ENCODE measurements around the gene ANKRD27.
"Not testable (repeated sequence)": the region's sequence is repeated elsewhere in the genome, so short reads cannot be mapped to it uniquely, and the experiment has no call there.

ANKRD27 gene

DNA sequence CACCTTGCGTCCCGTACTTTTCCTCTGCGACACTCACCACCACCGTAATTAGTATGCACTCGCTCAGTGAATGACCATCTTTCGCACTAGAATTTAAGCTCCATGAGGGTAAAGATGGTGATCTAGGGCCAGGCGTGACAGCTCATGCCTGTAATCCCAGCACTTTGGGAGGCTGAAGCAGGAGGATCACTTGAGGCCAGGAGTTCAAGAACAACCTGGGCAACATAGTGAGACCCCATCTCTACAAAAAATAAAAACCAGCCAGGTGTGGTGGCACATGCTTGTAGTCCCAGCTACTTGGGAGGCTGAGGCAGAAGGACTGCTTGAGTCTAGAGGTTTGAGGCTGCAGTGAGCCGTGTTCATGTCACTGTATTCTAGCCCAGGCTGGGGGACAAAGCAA lies 18.6 kb downstream of the ANKRD27 start:
- H3K27ac ChIP-seq (ENCODE audit: insufficient read depth, low read depth, low read length, poor library complexity, severe bottlenecking); H3K36me3 ChIP-seq (ENCODE audit: control insufficient read depth, insufficient read depth, low read length); H3K4me1 ChIP-seq (ENCODE audit: control insufficient read depth, insufficient read depth, low read length); H3K4me3 ChIP-seq (ENCODE audit: insufficient read depth, low read depth, low read length); H3K27me3 ChIP-seq (ENCODE audit: control insufficient read depth, insufficient read depth, low read length, poor library complexity, severe bottlenecking); H3K9me3 ChIP-seq (ENCODE audit: control insufficient read depth, low read length): not testable (repeated sequence)
- 93 to 95% methylated on average over 8 of the region's 8 CpGs for WGBS, 2 experiments

DNA sequence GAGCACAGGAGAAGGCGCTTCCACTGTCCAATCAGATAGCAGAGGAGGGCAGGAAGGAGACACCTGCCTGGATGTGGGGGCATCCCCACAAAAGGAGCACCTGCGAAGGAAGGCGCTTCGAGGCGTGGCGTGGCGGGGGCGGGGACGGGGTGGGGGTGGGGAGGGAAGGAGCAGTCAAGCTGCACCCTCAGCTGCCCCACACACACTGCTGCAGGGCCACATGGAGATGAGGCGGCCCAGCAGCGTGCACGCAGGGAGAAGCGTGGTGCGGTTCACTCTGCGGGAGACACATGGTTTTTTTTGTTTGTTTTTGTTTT lies 21.4 kb downstream of the ANKRD27 start:
- Histone ChIP-seq H3K9me3 (ENCODE audit: control insufficient read depth, low read length) (no peaks in the 10 kb centered on the region), H3K36me3 (ENCODE audit: control insufficient read depth, insufficient read depth, low read length) (no peaks in the 10 kb centered on the region), H3K4me3 (ENCODE audit: insufficient read depth, low read depth, low read length) (no peak overlapping the region), H3K27me3 (ENCODE audit: control insufficient read depth, insufficient read depth, low read length, poor library complexity, severe bottlenecking) (no peaks in the 10 kb centered on the region), H3K27ac (ENCODE audit: insufficient read depth, low read depth, low read length, poor library complexity, severe bottlenecking) (no peak overlapping the region), H3K4me1 (ENCODE audit: control insufficient read depth, insufficient read depth, low read length) (no peaks in the 10 kb centered on the region)
- WGBS, 2 experiments = 92 to 94% methylated on average over 14 to 15 of the region's 15 CpGs

DNA sequence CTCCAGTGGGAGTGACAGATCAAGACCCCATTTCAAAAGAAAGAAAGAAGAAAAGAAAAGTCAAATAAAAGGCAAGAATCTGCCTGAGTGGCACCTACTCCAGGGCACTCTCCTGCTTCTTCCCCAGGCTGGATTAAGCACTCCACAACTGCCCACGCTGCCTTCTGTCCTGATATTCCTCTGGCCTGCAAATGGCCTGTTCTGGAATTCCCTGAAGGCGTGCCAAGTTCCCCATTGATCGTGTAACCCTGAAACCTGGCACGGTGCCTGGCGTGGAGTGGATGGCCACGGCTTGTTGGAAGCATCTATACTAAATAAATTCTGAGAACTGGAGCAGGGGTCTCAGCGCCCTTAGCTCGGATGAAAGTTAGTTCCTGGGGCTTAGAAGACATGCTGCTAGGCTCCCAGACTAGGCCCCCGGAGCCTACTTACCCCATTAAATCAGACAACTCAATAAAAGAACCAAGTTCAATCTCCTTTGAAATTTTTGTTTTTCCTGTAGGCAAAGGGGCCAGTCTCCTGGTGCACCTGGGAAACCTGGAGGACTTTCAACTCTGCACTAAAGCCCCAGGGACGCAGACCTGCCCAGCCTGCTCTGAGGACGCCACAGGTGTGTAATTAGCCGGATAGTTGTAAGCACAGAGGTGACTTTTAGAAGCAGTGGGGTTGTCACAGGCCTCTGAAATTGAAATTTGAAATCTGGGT lies 21.9 kb downstream of the ANKRD27 start:
- no peak overlapping the region for H3K4me3 ChIP-seq (ENCODE audit: insufficient read depth, low read depth, low read length)
- no peaks in the 10 kb centered on the region for H3K27me3 ChIP-seq (ENCODE audit: control insufficient read depth, insufficient read depth, low read length, poor library complexity, severe bottlenecking)
- H3K27ac ChIP-seq (ENCODE audit: insufficient read depth, low read depth, low read length, poor library complexity, severe bottlenecking) = no peak overlapping the region
- H3K4me1 ChIP-seq (ENCODE audit: control insufficient read depth, insufficient read depth, low read length) = no peaks in the 10 kb centered on the region
- 95% methylated on average over 12 of the region's 12 CpGs for WGBS, 2 experiments
- no peaks in the 10 kb centered on the region for H3K9me3 ChIP-seq (ENCODE audit: control insufficient read depth, low read length)
- H3K36me3 ChIP-seq (ENCODE audit: control insufficient read depth, insufficient read depth, low read length) = no peaks in the 10 kb centered on the region

DNA sequence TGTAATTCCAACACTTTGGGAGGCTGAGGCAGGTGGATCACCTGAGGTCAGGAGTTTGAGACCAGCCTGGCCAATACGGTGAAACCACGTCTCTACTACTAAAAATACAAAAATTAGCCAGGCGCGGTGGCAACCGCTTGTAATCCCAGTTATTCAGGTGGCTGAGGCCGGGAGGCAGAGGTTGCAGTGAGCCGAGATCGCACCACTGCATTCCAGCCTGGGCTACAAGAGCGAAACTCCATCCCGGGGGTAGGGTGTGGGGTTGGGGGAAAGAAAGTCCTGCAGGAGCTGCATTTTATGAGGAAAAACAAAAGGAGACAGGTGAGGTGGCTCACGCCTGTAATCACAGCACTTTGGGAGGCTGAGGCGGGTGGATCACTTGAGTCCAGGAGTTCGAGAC lies 22.6 kb downstream of the ANKRD27 start:
- WGBS, 2 experiments = 90 to 93% methylated on average over 13 of the region's 13 CpGs
- H3K36me3 ChIP-seq (ENCODE audit: control insufficient read depth, insufficient read depth, low read length); H3K4me3 ChIP-seq (ENCODE audit: insufficient read depth, low read depth, low read length); H3K27ac ChIP-seq (ENCODE audit: insufficient read depth, low read depth, low read length, poor library complexity, severe bottlenecking); H3K27me3 ChIP-seq (ENCODE audit: control insufficient read depth, insufficient read depth, low read length, poor library complexity, severe bottlenecking); H3K9me3 ChIP-seq (ENCODE audit: control insufficient read depth, low read length); H3K4me1 ChIP-seq (ENCODE audit: control insufficient read depth, insufficient read depth, low read length): not testable (repeated sequence)

DNA sequence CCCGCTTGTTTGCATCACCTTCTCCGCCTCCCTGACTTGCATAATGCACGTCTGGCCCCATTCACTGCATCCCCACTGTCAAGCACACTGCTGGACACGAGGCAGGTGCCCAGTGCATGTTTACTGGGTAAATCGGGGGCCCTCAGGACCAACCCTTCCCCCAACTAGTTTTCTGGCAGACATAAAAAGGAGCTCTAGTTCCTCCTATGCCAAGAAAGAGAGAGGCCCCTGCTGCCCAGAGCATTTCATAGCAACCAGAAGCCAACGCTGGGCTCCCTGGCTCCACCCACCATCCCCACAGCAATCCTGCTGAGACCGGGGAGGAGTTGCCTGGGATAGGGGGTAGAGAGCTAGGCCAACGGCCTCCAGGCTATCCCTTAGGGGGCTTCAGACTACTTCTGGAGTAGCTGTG lies 23.2 kb downstream of the ANKRD27 start:
- no peak overlapping the region for H3K4me3 ChIP-seq (ENCODE audit: insufficient read depth, low read depth, low read length)
- no peak overlapping the region for H3K27ac ChIP-seq (ENCODE audit: insufficient read depth, low read depth, low read length, poor library complexity, severe bottlenecking)
- H3K4me1 ChIP-seq (ENCODE audit: control insufficient read depth, insufficient read depth, low read length) = no peaks in the 10 kb centered on the region
- H3K36me3 ChIP-seq (ENCODE audit: control insufficient read depth, insufficient read depth, low read length) = no peaks in the 10 kb centered on the region
- WGBS, 2 experiments = 41 to 43% methylated on average over 8 of the region's 8 CpGs
- H3K9me3 ChIP-seq (ENCODE audit: control insufficient read depth, low read length) = no peaks in the 10 kb centered on the region
- no peaks in the 10 kb centered on the region for H3K27me3 ChIP-seq (ENCODE audit: control insufficient read depth, insufficient read depth, low read length, poor library complexity, severe bottlenecking)

DNA sequence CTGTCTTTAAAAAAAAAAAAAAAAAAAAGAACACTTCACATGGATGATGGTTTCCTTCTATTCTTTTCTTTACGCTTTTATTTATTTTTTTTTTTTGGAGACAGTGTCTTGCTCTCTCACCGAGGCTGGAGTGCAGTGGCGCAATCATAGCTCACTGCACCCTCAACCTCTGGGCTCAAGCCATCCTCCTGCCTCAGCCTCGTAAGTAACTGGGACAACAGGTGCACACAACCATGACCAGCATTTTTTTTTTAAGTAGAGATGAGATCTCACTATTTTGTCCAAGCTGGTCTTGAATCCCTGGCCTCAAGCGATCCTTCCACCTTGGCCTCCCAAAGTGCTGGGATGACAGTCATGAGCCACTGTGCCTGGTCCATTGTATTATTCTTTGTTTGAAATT lies 24.3 kb downstream of the ANKRD27 start:
- WGBS, 2 experiments = 92 to 94% methylated on average over 4 to 5 of the region's 5 CpGs

DNA sequence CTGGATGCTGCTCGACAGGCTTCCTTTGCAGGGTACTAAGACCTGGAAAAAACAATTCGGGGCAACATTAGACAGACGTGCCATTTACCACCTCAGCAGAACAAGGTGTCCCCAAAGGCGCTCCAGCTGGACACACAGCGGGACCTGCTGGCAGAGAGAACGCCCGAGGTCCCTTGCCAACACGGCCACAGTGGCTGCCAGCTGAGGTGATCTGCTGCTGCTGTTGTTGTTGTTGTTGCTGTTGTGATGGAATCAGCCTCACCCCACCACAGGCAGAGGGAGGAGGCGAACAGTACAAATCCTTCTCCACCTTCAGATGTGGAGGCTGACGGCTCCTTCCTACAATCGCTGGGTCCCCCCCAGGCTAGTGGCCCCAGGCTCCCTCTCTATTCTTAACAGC lies 25.2 kb downstream of the ANKRD27 start:
- no peaks in the 10 kb centered on the region for H3K9me3 ChIP-seq (ENCODE audit: control insufficient read depth, low read length)
- H3K4me3 ChIP-seq (ENCODE audit: insufficient read depth, low read depth, low read length) = no peak overlapping the region
- WGBS, 2 experiments = 94 to 95% methylated on average over 11 of the region's 11 CpGs
- H3K4me1 ChIP-seq (ENCODE audit: control insufficient read depth, insufficient read depth, low read length) = no peaks in the 10 kb centered on the region
- no peak overlapping the region for H3K27ac ChIP-seq (ENCODE audit: insufficient read depth, low read depth, low read length, poor library complexity, severe bottlenecking)
- no peaks in the 10 kb centered on the region for H3K27me3 ChIP-seq (ENCODE audit: control insufficient read depth, insufficient read depth, low read length, poor library complexity, severe bottlenecking)
- H3K36me3 ChIP-seq (ENCODE audit: control insufficient read depth, insufficient read depth, low read length) = no peaks in the 10 kb centered on the region

More for the DNA sequence above, 24.3 kb downstream of the ANKRD27 start:
- Histone ChIP-seq H3K4me1 (ENCODE audit: control insufficient read depth, insufficient read depth, low read length) (no peaks in the 10 kb centered on the region), H3K36me3 (ENCODE audit: control insufficient read depth, insufficient read depth, low read length) (no peaks in the 10 kb centered on the region), H3K9me3 (ENCODE audit: control insufficient read depth, low read length) (no peaks in the 10 kb centered on the region), H3K27me3 (ENCODE audit: control insufficient read depth, insufficient read depth, low read length, poor library complexity, severe bottlenecking) (no peaks in the 10 kb centered on the region), H3K4me3 (ENCODE audit: insufficient read depth, low read depth, low read length) (no peak overlapping the region), H3K27ac (ENCODE audit: insufficient read depth, low read depth, low read length, poor library complexity, severe bottlenecking) (no peak overlapping the region)

DNA sequence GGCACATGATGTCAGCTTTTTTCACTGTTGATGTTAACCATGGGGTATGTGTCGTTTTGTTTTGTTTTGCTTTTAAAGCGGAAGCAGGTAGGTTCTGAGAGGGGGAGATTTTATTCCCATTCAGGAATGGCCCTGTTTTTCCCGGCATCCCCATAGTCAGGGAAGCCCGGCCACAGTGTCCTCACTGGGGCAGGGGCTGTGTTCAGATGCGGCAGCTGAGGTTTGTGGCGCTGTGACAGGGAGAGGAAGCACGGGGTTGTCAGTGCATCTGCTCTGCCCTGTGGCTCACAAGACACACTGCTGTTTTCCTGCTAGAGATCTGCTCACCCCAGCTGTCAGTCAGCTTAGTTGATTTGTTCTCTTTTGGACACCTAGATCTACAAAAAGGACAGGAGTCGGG lies 27.6 kb downstream of the ANKRD27 start:
- H3K36me3 ChIP-seq (ENCODE audit: control insufficient read depth, insufficient read depth, low read length) = no peaks in the 10 kb centered on the region
- H3K9me3 ChIP-seq (ENCODE audit: control insufficient read depth, low read length) = no peaks in the 10 kb centered on the region
- H3K27ac ChIP-seq (ENCODE audit: insufficient read depth, low read depth, low read length, poor library complexity, severe bottlenecking) = no peak overlapping the region
- no peak overlapping the region for H3K4me3 ChIP-seq (ENCODE audit: insufficient read depth, low read depth, low read length)
- 96 to 97% methylated on average over 8 of the region's 8 CpGs for WGBS, 2 experiments
- no peaks in the 10 kb centered on the region for H3K27me3 ChIP-seq (ENCODE audit: control insufficient read depth, insufficient read depth, low read length, poor library complexity, severe bottlenecking)
- H3K4me1 ChIP-seq (ENCODE audit: control insufficient read depth, insufficient read depth, low read length) = no peaks in the 10 kb centered on the region

DNA sequence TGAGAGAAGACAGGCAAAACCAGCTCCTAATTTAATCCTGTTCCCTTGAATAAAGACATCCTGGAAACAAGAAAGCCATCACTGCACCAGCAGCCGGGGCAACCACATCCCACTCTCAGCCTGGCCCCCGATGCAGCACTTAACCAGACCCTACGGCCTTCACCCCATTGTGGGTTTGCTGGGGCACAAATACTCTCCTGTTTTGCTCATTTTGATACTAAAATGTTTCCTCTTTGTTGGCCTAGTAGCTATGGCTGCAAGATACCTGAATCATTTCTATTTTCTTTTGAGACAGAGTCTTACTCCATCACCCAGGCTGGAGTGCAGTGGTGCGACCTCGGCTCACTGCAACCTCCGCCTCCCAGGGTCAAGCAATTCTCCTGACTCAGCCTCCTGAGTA lies 28.4 kb downstream of the ANKRD27 start:
- H3K4me3 ChIP-seq (ENCODE audit: insufficient read depth, low read depth, low read length) = no peak overlapping the region
- H3K4me1 ChIP-seq (ENCODE audit: control insufficient read depth, insufficient read depth, low read length) = no peaks in the 10 kb centered on the region
- no peaks in the 10 kb centered on the region for H3K9me3 ChIP-seq (ENCODE audit: control insufficient read depth, low read length)
- no peak overlapping the region for H3K27ac ChIP-seq (ENCODE audit: insufficient read depth, low read depth, low read length, poor library complexity, severe bottlenecking)
- H3K27me3 ChIP-seq (ENCODE audit: control insufficient read depth, insufficient read depth, low read length, poor library complexity, severe bottlenecking) = no peaks in the 10 kb centered on the region
- 93 to 96% methylated on average over 6 of the region's 6 CpGs for WGBS, 2 experiments
- H3K36me3 ChIP-seq (ENCODE audit: control insufficient read depth, insufficient read depth, low read length) = no peaks in the 10 kb centered on the region

DNA sequence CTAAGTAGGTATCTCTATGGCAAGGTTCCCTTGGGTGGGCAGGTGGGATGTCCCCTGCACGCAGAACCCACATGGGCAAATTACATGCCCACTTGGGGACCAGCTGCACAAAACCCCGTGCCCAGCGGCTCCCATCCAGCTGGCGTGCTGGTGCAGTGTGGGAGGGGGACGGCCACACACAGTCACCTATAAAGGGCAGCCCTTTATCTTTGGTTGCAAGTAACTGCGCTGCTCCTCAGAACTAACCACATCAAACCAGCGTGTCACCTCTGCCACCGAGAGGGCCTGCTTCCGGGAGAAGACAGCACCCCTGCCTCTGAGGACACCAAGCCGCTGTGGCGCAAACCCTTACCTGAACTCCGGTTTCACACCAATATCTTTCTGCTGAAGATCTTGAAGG lies 32.2 kb downstream of the ANKRD27 start:
- H3K4me1 ChIP-seq (ENCODE audit: control insufficient read depth, insufficient read depth, low read length) = no peaks in the 10 kb centered on the region
- H3K9me3 ChIP-seq (ENCODE audit: control insufficient read depth, low read length) = no peaks in the 10 kb centered on the region
- H3K36me3 ChIP-seq (ENCODE audit: control insufficient read depth, insufficient read depth, low read length) = peaks cover 7% of the 10 kb centered on the region
- no peaks in the 10 kb centered on the region for H3K27me3 ChIP-seq (ENCODE audit: control insufficient read depth, insufficient read depth, low read length, poor library complexity, severe bottlenecking)
- 87 to 96% methylated on average over 11 to 12 of the region's 12 CpGs for WGBS, 2 experiments
- no peak overlapping the region for H3K27ac ChIP-seq (ENCODE audit: insufficient read depth, low read depth, low read length, poor library complexity, severe bottlenecking)
- no peak overlapping the region for H3K4me3 ChIP-seq (ENCODE audit: insufficient read depth, low read depth, low read length)

DNA sequence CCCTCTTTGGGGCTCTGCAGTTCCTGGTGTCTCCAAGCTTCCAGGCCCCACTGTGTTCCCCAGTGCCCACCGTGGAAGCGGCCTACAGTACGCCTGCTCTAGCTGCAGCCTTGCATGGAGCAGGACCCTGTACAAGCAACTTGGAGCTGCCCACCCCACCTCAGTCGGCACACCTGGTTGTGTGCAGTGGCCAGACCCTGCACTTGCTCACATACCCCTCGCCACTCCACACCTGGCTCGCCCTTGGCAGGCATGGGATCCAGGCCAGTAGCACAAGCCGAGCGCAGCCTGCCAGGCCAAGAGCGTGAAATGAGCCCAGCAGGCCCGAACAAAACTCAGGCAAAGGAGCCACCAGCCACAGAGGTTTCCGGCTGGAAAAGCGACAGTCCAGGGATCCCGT lies 36.4 kb downstream of the ANKRD27 start:
- WGBS, 2 experiments = 95 to 96% methylated on average over 13 of the region's 13 CpGs
- Histone ChIP-seq H3K36me3 (ENCODE audit: control insufficient read depth, insufficient read depth, low read length) (peaks cover 7% of the 10 kb centered on the region), H3K27me3 (ENCODE audit: control insufficient read depth, insufficient read depth, low read length, poor library complexity, severe bottlenecking) (no peaks in the 10 kb centered on the region), H3K4me1 (ENCODE audit: control insufficient read depth, insufficient read depth, low read length) (no peaks in the 10 kb centered on the region), H3K27ac (ENCODE audit: insufficient read depth, low read depth, low read length, poor library complexity, severe bottlenecking) (no peak overlapping the region), H3K4me3 (ENCODE audit: insufficient read depth, low read depth, low read length) (no peak overlapping the region), H3K9me3 (ENCODE audit: control insufficient read depth, low read length) (no peaks in the 10 kb centered on the region)

Measured in ectodermal cell (in vitro differentiated cells).